ENCODE measurements around the gene CCDC68. TPM values are rescaled to one million over a fixed set of nuclear protein-coding genes. Genes with fewer than 3 reads are reported as not detected.

Gene CCDC68
- total RNA-seq, 1 donor from 2014 or later, result 2.7 TPM

DNA sequence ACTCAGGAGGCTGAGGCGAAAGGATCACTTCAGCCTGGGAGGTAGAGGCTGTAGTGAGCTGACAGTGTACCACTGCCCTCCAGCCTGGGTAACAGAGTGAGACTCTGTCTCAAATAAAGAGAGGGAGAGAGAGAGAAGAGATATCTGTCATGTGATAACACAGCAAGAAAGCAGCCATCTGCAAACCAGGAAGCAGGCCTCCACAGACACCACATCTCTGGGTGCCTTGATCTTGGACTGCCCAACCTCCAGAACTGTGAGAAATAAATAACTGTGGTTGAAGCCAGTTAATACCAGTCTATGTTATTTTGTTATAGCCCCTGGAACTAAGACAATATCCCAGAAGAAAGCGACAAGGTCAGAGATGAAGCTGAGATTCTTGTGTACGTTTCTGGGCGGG, 2.6 kb upstream of the CCDC68 start:
- no peak for DNase-seq (ENCODE audit: low read depth)
- no peak overlapping the region for H3K4me3 ChIP-seq (ENCODE audit: low read depth, low read length)
- TF ChIP-seq CTCF (conservative IDR thresholded peaks at IDR 0.05; ENCODE audit: low read depth, low read length), result no peak

- no peak for DNase-seq (ENCODE audit: low read depth)
- no peak overlapping the region for H3K4me3 ChIP-seq (ENCODE audit: low read depth, low read length)
- no peak for TF ChIP-seq CTCF (conservative IDR thresholded peaks at IDR 0.05; ENCODE audit: low read depth, low read length)
These were observed 1.8 kb upstream of the CCDC68 start for GRCh38 chr18:54961016-54961423.

DNA sequence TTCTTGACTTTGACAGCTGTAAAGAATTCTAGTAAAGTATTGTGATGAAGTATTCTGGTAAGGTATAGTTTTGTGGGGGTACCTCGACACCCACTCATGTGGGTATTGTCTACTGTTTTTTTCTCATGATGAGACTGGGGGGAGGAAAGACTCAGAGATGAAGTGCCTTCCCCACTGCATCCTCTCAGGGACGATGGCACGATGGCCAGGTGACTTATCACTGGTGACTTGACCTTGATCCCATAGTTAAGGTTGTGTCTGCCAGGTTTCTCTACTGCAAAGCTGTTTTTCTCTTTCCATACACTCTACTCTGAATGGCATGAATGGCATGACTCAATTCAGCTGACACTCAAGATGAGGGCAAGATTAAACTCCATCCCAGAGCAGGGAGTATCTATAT, 936 bp upstream of the CCDC68 start:
- TF ChIP-seq CTCF (conservative IDR thresholded peaks at IDR 0.05; ENCODE audit: low read depth, low read length), result no peak
- no peak overlapping the region for H3K4me3 ChIP-seq (ENCODE audit: low read depth, low read length)
- no peak for DNase-seq (ENCODE audit: low read depth)

- DNase-seq (ENCODE audit: low read depth), result no peak
- no peak overlapping the region for H3K4me3 ChIP-seq (ENCODE audit: low read depth, low read length)
These were observed 1.3 kb downstream of the CCDC68 start for GRCh38 chr18:54957996-54958395.

GRCh38 chr18:54957296-54957832, 1.9 kb downstream of the CCDC68 start:
- H3K4me3 ChIP-seq (ENCODE audit: low read depth, low read length), result no peak overlapping the region
- no peak for DNase-seq (ENCODE audit: low read depth)
- no peak for TF ChIP-seq CTCF (conservative IDR thresholded peaks at IDR 0.05; ENCODE audit: low read depth, low read length)

More at GRCh38 chr18:54957996-54958395, 1.3 kb downstream of the CCDC68 start:
- TF ChIP-seq CTCF (conservative IDR thresholded peaks at IDR 0.05; ENCODE audit: low read depth, low read length), result no peak

- no peak for TF ChIP-seq CTCF (conservative IDR thresholded peaks at IDR 0.05; ENCODE audit: low read depth, low read length)
- DNase-seq (ENCODE audit: low read depth), result no peak
- no peak overlapping the region for H3K4me3 ChIP-seq (ENCODE audit: low read depth, low read length)
These were observed 2.8 kb downstream of the CCDC68 start for GRCh38 chr18:54956506-54956905.

- no peak overlapping the region for H3K4me3 ChIP-seq (ENCODE audit: low read depth, low read length)
- no peak for DNase-seq (ENCODE audit: low read depth)
- TF ChIP-seq CTCF (conservative IDR thresholded peaks at IDR 0.05; ENCODE audit: low read depth, low read length), result no peak
These were observed 7.2 kb downstream of the CCDC68 start for GRCh38 chr18:54952026-54952425.
